ENCODE results near the gene FMN1.

The FMN1 gene

DNA sequence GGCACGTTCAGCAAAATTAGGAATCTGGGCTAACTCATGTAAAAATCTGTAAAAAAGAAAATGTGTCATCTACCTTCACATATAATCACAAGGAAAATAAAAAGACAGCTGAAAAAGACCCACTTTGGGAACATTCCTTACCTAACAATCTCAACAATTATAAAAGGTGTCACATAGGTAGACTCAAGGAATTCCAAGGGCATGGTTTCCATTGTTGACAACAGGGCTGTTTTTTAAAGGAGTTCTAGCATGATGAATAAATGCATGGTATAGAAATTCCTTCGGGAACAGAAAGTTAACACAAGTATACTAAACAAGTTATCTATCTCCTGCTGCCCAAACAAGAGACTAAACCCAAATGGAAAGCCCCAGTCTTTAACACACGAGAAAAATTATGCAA, 292.5 kb downstream of the FMN1 start:
- no peak for DNase-seq (ENCODE audit: low read depth in 2 of 3, low spot score in 2 of 3)

DNA sequence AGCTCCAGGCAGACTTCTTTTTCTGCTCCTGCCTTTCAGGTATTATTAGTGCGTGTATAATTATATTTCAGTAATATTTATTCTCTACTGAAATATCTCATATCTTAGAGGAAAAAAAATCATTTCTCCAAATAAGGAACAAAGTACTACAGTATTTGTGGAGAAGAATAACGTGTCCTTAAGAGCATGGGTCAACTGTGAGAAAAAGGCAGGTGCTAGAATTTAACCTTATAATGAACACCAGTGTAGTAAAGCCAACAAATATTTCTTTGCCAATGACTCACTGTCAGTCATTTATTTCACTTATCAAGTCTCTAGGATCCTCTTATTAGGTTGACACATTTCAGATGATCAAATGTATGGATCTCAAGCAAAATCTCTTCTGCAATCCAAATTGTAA, 293.3 kb downstream of the FMN1 start:
- DNase-seq (ENCODE audit: low read depth in 2 of 3, low spot score in 2 of 3), result no peak

DNA sequence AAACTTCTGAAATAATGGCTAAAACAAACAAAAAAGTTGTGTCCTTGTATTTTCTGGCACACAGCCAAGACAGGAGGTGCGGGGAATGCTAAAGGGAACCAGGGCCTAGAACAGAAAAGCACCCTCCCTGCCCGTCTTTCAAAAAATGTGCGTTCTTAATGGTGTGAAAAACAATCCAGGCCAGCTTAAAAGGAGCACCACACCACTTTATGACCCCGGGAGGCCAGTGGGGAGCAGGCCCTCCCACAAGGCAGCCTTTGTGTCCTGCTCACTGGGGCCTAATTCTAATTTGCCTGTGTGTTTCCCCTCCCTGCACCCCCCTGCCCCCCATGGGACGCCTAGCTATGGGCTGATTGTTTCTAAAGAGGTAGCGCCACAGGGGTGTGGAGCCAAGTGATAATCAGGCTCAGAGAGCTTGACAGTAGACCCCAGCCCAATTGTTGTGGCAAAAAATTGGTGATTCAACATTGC, 295.4 kb downstream of the FMN1 start:
- DNase-seq (ENCODE audit: low read depth in 2 of 3, low spot score in 2 of 3), result no peak

DNA sequence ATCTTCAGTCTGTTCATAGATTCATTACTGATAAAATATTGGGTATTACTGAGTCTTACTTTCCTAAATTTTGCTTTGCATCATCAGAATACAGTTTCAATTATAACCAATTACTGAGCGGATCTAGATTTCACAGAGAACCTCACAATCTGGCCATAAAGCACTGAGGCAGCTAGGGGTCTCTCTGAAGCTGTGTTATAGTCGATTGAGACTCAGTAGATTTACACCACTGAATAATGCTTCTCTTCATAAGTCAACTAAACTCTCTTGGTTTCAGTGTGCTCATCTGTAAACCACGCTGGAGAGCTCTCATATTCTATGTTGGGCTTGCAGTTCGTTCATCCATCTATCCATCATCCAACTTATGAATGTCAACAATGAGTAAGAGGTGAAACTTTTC, 296.1 kb downstream of the FMN1 start:
- no peak for DNase-seq (ENCODE audit: low read depth in 2 of 3, low spot score in 2 of 3)

DNA sequence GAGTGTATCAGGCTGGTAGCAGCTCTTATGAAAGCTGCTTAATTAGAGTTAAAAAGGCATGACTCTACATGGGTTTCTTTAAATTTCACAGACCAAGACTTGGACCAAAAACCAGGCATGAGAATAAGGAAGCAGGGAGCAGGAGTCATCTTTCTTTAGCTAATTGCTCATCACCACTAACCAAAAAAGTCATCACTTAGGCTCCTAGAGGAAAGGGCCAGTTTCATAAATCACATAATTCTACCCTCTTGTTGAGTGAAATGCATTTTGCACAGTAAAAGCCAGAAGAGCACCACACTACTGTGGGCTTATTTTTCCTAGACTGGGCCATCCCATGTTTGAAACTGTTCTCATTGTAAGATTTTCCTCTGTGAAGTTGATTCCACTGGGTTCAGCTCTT, 301.1 kb downstream of the FMN1 start:
- DNase-seq (ENCODE audit: low read depth in 2 of 3, low spot score in 2 of 3), result no peak

DNA sequence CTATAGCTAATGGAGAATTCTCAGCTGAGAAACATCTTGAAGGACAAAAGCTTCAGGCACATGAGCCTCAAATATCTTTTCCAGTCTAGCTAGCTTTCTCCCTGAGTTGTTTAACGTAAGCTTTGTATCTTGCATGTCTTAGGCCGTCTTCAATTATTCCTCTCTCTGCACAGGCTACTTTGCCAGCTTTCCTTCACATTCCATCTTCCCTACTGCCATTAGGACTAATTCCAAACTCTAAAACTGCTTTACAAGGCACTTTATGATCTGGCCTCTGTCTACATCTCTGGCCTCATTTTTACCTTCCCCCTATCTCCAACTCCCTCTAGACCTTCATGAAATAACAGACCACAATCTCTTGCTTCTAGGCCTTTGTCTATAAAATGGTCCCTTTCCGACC, 305.3 kb downstream of the FMN1 start:
- DNase-seq (ENCODE audit: low read depth in 2 of 3, low spot score in 2 of 3), result no peak

DNA sequence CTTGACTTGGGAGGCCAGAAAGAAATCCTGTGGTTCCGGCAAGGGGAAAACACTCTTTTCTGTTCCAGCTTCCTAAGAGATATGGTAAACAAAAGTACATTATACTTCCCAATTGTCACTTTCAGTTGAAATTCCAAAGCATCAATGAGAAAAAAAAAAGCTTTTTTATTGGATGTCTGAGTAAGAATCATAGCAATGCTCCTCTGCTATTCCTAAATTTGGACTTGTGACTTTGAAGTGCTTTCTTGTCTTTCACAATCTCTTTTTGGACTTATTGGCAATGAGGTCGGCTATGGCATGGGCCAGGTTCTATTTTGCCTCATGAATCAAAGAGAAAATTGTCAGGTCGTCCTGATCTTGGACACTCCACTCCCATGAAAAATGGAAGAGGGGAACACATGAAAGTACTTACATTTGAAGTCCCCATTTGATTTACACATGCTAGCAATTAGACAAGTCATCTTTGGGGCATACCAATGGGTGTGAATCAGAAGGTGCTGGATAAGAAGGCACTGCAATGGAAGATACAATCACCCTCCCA, 306.2 kb downstream of the FMN1 start:
- no peak for DNase-seq (ENCODE audit: low read depth in 2 of 3, low spot score in 2 of 3)

DNA sequence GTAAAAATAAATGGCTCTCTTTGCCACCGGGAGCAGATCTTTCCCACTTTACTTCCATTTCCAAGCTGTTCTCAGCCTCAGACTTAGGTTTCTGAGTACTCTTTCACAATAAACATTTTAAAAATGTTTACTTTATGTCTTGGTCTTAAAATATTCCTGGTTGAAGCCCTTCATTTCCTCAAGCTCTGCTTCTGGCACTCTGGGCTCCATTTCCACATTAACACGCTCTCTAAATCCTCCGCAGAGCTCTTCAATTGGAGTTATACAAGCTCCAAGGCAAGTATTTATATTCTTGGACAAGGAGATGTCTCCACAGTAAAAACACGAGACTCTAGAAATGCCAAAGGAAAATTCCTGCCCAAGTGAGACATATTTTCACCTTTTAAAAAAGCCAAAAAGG, 307.4 kb downstream of the FMN1 start:
- DNase-seq (ENCODE audit: low read depth in 2 of 3, low spot score in 2 of 3), result no peak

DNA sequence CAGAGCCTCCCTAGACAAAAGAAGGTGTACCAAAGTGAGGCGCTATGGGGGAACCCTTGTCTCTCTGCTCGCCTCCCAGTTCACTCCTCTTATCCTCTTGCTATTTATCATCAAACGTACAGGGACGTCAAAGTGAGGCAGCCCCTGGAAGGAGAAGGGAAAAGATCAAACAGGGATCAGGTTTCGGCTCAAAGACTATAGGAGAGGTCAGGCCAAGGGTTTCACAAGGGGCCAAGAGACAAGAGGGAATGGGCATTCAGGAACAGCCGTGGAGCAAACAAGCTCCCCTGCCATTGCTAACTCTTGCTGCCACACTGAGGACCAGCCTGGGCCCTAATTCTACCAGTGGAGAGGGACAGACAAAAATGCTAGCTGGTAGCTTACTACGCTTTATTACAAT, 308.1 kb downstream of the FMN1 start:
- DNase-seq (ENCODE audit: low read depth in 2 of 3, low spot score in 2 of 3), result no peak

DNA sequence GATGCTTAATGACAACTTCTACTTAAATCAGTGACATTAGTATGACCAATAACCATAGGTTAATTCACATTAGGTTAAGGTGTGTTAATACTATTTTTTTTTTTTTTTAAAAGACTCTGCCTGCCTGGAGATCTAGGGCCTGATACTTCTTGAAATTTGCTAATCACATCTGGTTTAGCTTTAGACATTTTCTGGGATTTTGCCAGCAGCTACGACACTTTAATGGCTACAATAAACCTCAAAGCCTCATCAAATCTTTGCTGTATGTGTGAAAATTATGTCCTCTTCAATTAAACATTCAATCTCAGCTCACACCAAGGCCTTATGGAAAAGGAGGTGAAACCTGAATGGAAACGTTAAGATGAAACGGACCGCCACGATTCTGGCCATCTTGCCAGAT, 308.8 kb downstream of the FMN1 start:
- no peak for DNase-seq (ENCODE audit: low read depth in 2 of 3, low spot score in 2 of 3)

DNA sequence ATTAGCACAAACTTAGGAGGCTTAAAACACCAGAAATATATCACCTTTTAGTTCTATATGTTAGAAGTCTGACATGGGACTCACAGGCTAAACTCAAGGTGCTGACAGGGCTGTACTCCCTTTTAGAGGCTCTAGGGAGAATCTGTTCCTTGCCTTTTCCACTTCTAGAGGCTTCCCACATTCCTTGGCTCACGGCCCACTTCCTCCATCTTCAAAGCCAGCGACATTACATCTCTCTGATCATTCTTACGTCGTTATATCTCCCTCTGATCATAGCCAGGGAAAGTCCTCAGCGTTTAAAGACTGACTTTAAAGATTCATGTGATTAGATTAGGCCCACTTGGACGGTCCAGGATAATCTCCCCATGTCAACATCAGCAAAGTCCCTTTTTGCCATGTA, 310.4 kb downstream of the FMN1 start:
- no peak for DNase-seq (ENCODE audit: low read depth in 2 of 3, low spot score in 2 of 3)

DNA sequence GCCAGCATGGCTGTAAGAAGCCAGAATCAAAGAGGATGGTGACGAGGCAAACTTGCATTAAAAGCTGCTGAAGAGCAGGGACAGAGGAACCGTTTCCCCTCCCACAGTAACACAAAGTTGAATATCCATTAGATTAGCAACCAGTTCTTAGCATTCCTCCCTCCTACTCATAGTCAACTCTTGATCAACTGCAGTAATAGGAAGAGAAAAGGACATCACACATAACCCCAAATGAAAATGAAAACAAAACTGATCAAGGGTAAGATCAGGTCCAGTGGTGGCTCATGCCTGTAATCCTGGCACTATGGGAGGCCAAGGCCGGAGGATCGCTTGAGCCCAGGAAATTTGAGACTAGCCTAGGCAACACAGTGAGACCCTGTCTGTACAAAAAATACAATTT, 311.6 kb downstream of the FMN1 start:
- no peak for DNase-seq (ENCODE audit: low read depth in 2 of 3, low spot score in 2 of 3)

DNA sequence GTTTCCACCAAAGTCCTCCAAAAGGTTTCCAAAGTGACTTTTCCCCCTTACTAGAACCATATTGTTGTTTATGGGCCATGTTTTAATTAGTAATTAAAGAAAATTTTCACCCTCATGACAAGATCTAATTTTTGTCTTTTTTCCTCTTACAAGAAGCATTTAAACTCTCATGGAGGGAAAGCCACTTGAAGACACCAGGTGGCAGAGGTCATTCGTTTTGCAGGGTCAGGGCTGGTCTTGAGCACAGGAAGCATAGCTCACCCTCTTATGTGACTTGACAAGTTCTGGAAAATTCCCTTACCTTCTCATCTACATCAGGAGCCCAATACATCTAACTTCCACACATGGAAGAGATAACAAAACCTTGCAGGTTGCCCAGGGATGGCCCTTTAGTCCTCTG, 313.0 kb downstream of the FMN1 start:
- DNase-seq (ENCODE audit: low read depth in 2 of 3, low spot score in 2 of 3), result no peak

DNA sequence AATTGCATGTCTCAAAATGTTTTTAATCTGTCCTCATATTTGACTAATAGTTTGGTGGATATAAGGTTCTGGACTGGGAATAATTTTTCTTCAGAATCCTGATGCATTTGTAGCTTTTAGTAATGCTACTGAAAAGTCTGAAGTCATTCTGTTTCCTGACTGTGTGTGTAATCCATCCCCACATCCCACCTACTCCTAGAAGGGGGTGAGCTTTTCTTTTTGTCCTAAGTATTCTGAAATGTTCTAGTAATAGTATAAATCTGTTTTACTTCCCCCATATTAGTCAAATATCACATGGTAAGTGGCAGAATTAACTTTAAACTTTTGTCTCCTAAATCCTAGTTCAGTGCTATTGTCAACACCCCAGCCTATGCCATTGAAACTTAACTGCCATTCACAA, 313.9 kb downstream of the FMN1 start:
- no peak for DNase-seq (ENCODE audit: low read depth in 2 of 3, low spot score in 2 of 3)

DNA sequence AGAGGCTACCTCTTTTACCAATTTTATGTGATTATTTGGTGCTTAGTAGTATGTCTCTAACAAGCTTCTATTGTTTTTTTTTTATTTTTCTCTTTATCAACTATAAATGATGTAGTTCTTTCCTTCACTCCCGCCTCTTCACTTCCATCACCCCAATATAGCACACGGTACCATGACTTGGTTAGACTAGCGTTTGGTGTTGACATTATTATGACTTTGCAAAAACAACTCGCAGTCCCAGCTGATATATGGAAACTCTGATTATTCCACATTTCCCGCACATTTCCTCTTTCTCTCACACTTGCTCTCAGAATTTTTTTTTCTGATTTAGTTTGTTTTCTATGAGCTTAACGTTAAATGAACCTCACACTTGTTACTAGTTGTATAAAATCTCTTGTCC, 314.5 kb downstream of the FMN1 start:
- no peak for DNase-seq (ENCODE audit: low read depth in 2 of 3, low spot score in 2 of 3)

DNA sequence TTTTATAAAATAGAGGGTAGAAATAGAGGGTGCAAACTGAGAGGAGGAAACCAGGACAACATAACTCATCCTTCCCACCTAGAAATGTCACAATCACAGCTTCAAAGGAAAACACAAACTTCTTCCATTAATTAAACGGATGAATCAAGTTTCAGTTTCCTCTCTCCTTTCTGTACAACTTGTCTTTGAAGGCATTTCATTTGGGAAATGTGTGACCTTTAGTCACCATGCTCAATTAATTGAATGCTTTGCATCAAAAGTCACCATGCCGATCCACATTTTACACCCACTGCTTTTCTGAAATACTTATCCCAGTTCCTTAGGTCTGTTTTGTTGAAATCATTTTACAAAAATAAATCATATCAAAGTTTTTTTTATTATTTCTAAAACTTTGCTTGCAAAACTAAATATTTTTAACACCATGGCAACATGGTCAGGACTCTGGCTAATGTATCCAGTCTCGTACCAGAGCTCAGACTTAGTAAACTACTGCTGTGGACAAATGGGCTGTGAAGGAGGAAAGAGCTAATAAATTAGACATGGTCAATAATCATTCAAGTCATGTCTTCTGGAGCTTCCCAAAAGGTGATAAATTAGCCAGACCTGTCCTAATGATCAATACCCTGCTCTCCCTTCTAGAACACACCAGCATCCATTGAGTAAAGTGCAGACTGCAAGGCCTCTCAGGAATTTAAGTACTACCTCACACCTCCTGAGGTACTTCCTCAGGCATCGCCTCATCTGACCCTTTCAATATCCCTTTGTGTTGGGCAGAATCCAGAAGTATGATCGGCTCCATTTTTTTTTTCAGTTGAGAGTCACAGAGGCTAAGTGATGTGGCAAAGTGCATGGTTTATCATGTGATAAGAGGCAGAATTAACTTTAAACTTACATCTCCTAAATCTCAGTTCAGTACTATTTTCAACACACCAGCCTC, 315.4 kb downstream of the FMN1 start:
- no peak for DNase-seq (ENCODE audit: low read depth in 2 of 3, low spot score in 2 of 3)

DNA sequence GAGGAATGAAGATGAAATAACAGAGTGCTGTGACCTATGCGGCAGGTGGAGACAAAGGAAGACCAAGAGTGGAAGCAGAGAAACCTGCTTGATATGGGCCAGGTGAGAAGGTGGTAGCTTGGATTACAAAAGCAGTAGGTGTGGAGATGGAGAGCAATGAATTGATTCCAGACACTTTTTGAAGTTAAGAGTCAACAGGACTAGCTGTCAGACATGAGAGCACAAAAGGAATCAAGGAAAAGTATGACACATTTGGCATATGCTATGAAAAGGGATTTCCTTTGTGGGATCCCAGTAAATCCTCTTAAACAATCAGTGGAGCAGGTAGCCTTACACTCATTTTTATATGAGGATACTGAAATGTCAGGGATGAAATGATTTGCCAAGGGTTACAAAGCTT, 316.2 kb downstream of the FMN1 start:
- DNase-seq (ENCODE audit: low read depth in 2 of 3, low spot score in 2 of 3), result no peak

DNA sequence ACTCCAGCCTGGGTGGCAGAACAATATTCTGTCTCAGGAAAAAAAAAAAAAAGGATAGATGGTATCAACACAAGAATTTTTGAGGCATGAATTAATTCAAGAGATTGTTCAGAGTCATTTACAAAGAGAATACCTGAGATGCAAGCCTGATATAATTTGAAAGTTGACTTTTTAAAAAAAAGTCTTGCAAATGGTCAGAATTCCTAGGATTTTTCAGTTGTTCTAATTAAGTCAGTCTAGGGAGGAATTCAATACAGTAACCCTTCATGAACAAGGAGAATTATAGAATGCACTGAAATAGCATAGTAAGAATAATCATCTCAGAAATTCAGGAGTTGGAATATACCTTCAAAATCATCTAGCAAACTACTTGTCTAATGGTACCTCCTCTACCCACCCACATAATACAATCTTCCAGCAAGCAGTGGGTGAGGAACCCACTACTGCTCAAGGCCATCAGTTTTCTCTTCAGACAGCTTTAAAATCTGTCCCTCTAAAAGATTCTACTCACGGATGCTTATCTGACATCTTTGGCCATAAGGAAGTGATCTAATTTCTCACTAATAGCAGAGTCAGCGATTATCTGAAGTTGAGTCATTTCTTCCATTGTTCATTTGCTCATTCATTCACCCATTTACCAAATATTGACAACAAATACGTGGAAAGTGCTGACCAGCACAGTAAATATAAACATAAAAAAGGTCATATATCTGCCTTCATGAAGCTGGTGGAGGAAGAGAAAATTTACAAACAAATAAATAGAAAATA, 317.1 kb downstream of the FMN1 start:
- no peak for DNase-seq (ENCODE audit: low read depth in 2 of 3, low spot score in 2 of 3)

DNA sequence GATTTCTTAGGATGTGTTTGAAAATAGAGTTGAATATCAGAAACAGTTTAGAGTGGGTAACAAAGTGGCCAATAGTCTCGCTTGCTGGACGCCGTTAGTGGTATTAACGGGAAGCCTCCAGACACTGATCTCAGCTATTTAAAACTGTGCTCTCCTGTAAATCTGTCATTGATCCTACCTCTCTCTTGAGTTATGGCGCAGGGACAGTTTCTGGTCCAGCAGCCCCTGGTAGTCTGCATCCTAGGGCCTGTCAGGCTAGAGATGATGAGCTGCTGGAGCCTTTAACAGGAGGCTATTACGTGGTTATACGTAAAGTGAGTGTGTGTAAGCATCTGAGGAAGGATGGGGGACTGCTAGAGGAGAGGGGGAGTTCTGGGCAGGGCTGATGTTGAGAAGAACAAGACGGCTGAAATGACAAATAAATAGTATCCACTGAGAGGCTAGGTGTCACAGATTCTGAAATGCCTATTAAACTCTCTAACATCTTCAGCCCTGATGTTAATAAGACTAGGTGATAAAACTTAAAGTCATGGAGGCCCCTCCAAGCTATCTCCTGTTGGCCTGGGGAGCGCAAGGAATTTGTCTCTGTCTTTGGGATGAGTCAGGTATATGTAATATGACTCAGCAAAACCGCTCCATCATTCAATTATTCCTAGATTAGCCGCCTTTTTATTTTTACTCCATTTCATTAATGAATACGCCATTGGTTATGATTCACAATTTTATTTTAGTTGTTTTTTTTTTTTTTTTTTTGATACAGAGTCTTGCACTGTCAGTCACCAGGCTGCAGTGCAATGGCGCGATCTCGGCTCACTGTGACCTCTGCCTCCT, 321.0 kb downstream of the FMN1 start:
- DNase-seq (ENCODE audit: low read depth in 2 of 3, low spot score in 2 of 3), result no peak

DNA sequence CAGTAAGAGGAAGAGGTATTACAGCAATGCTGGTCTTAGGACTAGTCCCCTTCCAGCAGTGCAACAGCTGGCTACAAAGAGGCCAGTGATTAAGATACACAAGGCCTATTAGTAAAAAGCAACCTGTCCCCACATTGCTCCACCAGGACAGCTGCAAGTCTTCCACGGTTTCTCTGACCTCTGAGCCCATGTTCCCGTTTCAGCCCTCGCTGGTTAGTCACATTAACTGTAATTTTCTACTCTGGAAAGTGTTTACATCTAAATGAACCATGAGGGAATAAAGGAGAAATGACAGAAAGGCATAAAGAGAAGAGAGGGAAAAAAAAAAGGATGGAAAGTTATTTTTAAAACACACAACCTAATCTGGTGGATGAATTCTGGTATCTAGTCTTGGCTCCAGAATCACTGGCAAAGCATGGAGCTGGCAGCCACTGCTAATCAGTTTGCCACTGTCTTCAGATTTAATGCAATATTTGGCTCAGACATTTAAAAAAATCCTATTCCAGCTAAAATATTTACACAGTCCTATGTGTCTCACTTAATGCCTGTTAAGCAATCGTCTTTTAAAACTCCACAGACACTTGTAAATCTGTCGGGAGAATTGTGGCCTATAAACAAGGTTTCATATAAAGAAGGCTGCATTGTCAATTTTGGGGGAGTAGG, 321.8 kb downstream of the FMN1 start:
- no peak for DNase-seq (ENCODE audit: low read depth in 2 of 3, low spot score in 2 of 3)

DNA sequence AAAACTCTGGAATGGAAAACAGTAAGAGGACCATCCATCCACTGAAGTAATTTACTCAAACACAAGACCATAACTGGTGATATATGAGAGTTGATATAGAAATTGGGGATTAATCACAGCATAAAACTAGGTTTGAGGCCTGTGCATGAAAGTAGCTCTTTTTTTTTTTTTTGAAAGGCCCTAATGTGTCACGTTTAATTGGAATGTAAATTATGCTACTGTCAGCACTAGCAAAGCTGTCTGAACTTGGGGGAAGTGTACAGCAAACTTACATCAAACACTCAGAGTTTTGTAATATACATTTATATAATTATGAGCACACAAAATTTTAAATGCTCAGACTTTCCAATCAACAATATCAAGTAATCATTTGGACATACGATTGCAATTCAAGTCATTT, 322.6 kb downstream of the FMN1 start:
- no peak for DNase-seq (ENCODE audit: low read depth in 2 of 3, low spot score in 2 of 3)

Measured in activated CD8-positive, alpha-beta memory T cell treated with anti-CD3 and anti-CD28 coated beads for 48 hours (primary cell).